ENCODE measurements around the gene FRMD4B.

FRMD4B gene

DNA sequence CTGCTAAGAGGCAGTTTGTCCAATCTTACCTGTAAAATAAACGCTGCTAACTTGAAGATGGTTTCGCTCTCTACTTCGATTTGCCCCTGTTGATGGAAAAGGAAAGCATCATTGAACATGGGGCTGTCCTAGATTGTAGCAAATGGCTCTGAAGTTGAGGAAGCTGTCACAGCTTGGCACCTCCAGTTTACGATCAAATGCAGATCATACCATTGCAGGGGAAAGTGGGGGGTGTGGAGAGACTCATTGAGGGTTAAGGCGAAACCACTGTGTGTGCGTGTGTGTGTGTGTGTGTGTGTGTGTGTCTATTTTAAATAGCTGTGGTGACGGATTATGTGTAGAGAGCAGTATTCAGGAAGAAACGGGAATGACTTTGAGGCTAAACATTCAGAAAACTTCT is 135.9 kb downstream of the FRMD4B start:
- H3K9me3 ChIP-seq (ENCODE audit: insufficient read depth, low read depth, low read length), result no peaks in the 10 kb centered on the region
- H3K36me3 ChIP-seq (ENCODE audit: insufficient read depth, low read length), result no peaks in the 10 kb centered on the region
- no peaks in the 10 kb centered on the region for H3K27me3 ChIP-seq (ENCODE audit: insufficient read depth, low read length, poor library complexity, severe bottlenecking)
- H3K9ac ChIP-seq (ENCODE audit: low read depth, low read length, poor library complexity, severe bottlenecking), result peak overlapping the region; percentile 31
- H3K4me3 ChIP-seq (ENCODE audit: low read length, poor library complexity, severe bottlenecking), result peak overlapping the region; percentile 62
- H4K20me1 ChIP-seq (ENCODE audit: insufficient read depth, low read length, poor library complexity, severe bottlenecking), result no peaks in the 10 kb centered on the region
- H3K4me2 ChIP-seq (ENCODE audit: low read depth, low read length, poor library complexity, severe bottlenecking), result peak overlapping the region; percentile 53
- no peaks in the 10 kb centered on the region for H3K4me1 ChIP-seq (ENCODE audit: insufficient read depth, low read length, poor library complexity, severe bottlenecking)
- no peaks in the 10 kb centered on the region for H3F3A ChIP-seq (ENCODE audit: low read depth)
- no peaks in the 10 kb centered on the region for H3K9me2 ChIP-seq (replicated peaks; ENCODE audit: low read depth, low read length)
- no peaks in the 10 kb centered on the region for H3K79me2 ChIP-seq (ENCODE audit: insufficient read depth, low read length)
- no peak for TF ChIP-seq EZH2phosphoT487 (IDR thresholded peaks at IDR 0.05; ENCODE audit: borderline replicate concordance)
- TF ChIP-seq, protein P1, sequence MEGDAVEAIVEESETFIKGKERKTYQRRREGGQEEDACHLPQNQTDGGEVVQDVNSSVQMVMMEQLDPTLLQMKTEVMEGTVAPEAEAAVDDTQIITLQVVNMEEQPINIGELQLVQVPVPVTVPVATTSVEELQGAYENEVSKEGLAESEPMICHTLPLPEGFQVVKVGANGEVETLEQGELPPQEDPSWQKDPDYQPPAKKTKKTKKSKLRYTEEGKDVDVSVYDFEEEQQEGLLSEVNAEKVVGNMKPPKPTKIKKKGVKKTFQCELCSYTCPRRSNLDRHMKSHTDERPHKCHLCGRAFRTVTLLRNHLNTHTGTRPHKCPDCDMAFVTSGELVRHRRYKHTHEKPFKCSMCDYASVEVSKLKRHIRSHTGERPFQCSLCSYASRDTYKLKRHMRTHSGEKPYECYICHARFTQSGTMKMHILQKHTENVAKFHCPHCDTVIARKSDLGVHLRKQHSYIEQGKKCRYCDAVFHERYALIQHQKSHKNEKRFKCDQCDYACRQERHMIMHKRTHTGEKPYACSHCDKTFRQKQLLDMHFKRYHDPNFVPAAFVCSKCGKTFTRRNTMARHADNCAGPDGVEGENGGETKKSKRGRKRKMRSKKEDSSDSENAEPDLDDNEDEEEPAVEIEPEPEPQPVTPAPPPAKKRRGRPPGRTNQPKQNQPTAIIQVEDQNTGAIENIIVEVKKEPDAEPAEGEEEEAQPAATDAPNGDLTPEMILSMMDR (conservative IDR thresholded peaks at IDR 0.05; ENCODE audit: low read length), result no peak
- peak overlapping the region; percentile 63 for H2AFZ ChIP-seq (ENCODE audit: low read length)

- no peaks in the 10 kb centered on the region for H3K79me2 ChIP-seq (ENCODE audit: insufficient read depth, low read length)
- no peak for TF ChIP-seq EZH2phosphoT487 (IDR thresholded peaks at IDR 0.05; ENCODE audit: borderline replicate concordance)
- TF ChIP-seq, protein P1 (conservative IDR thresholded peaks at IDR 0.05; ENCODE audit: low read length), result no peak
- 0 out of 2 replicates have a peak overlapping the region, but pooled peaks have one; percentile 63 for H2AFZ ChIP-seq (ENCODE audit: low read length)
- no peaks in the 10 kb centered on the region for H3F3A ChIP-seq (ENCODE audit: low read depth)
- no peaks in the 10 kb centered on the region for H3K27me3 ChIP-seq (ENCODE audit: insufficient read depth, low read length, poor library complexity, severe bottlenecking)
- H3K4me2 ChIP-seq (ENCODE audit: low read depth, low read length, poor library complexity, severe bottlenecking), result peak overlapping the region; percentile 53
- H3K36me3 ChIP-seq (ENCODE audit: insufficient read depth, low read length), result no peaks in the 10 kb centered on the region
- H3K4me1 ChIP-seq (ENCODE audit: insufficient read depth, low read length, poor library complexity, severe bottlenecking), result no peaks in the 10 kb centered on the region
- H3K9ac ChIP-seq (ENCODE audit: low read depth, low read length, poor library complexity, severe bottlenecking), result peak overlapping the region; percentile 31
- H3K9me2 ChIP-seq (replicated peaks; ENCODE audit: low read depth, low read length), result no peaks in the 10 kb centered on the region
- no peaks in the 10 kb centered on the region for H4K20me1 ChIP-seq (ENCODE audit: insufficient read depth, low read length, poor library complexity, severe bottlenecking)
- H3K9me3 ChIP-seq (ENCODE audit: insufficient read depth, low read depth, low read length), result no peaks in the 10 kb centered on the region
- peak overlapping the region; percentile 62 for H3K4me3 ChIP-seq (ENCODE audit: low read length, poor library complexity, severe bottlenecking)
Observed at GRCh38 chr3:69249001-69249400, 136.9 kb downstream of the FRMD4B start.

- Histone ChIP-seq H3K27me3 (ENCODE audit: insufficient read depth, low read length, poor library complexity, severe bottlenecking) (no peaks in the 10 kb centered on the region), H4K20me1 (ENCODE audit: insufficient read depth, low read length, poor library complexity, severe bottlenecking) (no peaks in the 10 kb centered on the region), H3K4me2 (ENCODE audit: low read depth, low read length, poor library complexity, severe bottlenecking) (peak overlapping the region; percentile 53), H3K4me1 (ENCODE audit: insufficient read depth, low read length, poor library complexity, severe bottlenecking) (no peaks in the 10 kb centered on the region), H2AFZ (ENCODE audit: low read length) (no peak overlapping the region), H3K9ac (ENCODE audit: low read depth, low read length, poor library complexity, severe bottlenecking) (no peak overlapping the region), H3K4me3 (ENCODE audit: low read length, poor library complexity, severe bottlenecking) (no peak overlapping the region), H3K79me2 (ENCODE audit: insufficient read depth, low read length) (no peaks in the 10 kb centered on the region), H3K9me3 (ENCODE audit: insufficient read depth, low read depth, low read length) (no peaks in the 10 kb centered on the region), H3K9me2 (replicated peaks; ENCODE audit: low read depth, low read length) (no peaks in the 10 kb centered on the region), H3F3A (ENCODE audit: low read depth) (no peaks in the 10 kb centered on the region), H3K36me3 (ENCODE audit: insufficient read depth, low read length) (no peaks in the 10 kb centered on the region)
- TF ChIP-seq EZH2phosphoT487 (IDR thresholded peaks at IDR 0.05; ENCODE audit: borderline replicate concordance), result no peak
- TF ChIP-seq, protein P1 (conservative IDR thresholded peaks at IDR 0.05; ENCODE audit: low read length), result no peak
Observed at GRCh38 chr3:69248436-69248835, 137.5 kb downstream of the FRMD4B start.

All from Loucy (cell line).